Activated B cell treated with CpG ODN at 0.5 μM for 24 hours (primary cell): ENCODE data around the gene TRAP1. TPM values are rescaled to one million over a fixed set of nuclear protein-coding genes. Genes with fewer than 3 reads are reported as not detected.

Source experiments
- ATAC-seq: fragments of 200-7000 bp; cut with Tn5 transposase; one replicate; pipeline ENCODE4 v1.10.0; 2021; ENCODE audit warnings: low read depth, mild to moderate bottlenecking, moderate library complexity
- CTCF ChIA-PET: fragments of 350-600 bp; sonication (Branson Sonifier 250); formaldehyde crosslinking; loops from one replicate; lab custom pipeline; 2021; ENCODE audit warnings: antibody characterized with exemption; lab: Charles Lee
- POLR2A ChIA-PET: fragments of 350-600 bp; sonication (Branson Sonifier 250); formaldehyde crosslinking; loops from one replicate; lab custom pipeline; 2021; ENCODE audit warnings: antibody characterized with exemption; lab: Charles Lee
- DNase-seq: peaks from one replicate; pipeline ENCODE4 v3.0.0; 2022
- H3K27ac Mint-ChIP-seq: one replicate; pipeline ENCODE4 v1.8.0; 2020; ENCODE audit warnings: mixed read lengths
- H3K27me3 Mint-ChIP-seq: one replicate; pipeline ENCODE4 v1.8.0; 2021; ENCODE audit warnings: mixed read lengths
- H3K36me3 Mint-ChIP-seq: one replicate; pipeline ENCODE4 v1.8.0; 2021; ENCODE audit warnings: low read depth, mixed read lengths
- H3K4me1 Mint-ChIP-seq: one replicate; pipeline ENCODE4 v1.8.0; 2021; ENCODE audit warnings: mixed read lengths
- H3K4me3 Mint-ChIP-seq: one replicate; pipeline ENCODE4 v1.8.0; 2020; ENCODE audit warnings: mild to moderate bottlenecking, mixed read lengths
- H3K9me3 Mint-ChIP-seq: one replicate; pipeline ENCODE4 v1.8.0; 2020; ENCODE audit warnings: mixed read lengths
- CTCF ChIP-seq: fragments of 200-600 bp; IDR thresholded peaks from one replicate; pipeline ENCODE4 v1.8.0; 2022; ENCODE audit warnings: antibody characterized with exemption, mild to moderate bottlenecking
- intact Hi-C: fragments of 100-400 bp; cut with micrococcal nuclease; formaldehyde crosslinking; loops from one replicate; pipeline ENCODE4 v1.15.1; 2024
- total RNA-seq: library from RNA; stranded (reverse); gene quantifications from 2 replicates; pipeline ENCODE4 v1.2.3, GENCODE V29; 2022

TRAP1 gene
- total RNA-seq, 1 donor from 2014 or later: 82.2 TPM

DNA sequence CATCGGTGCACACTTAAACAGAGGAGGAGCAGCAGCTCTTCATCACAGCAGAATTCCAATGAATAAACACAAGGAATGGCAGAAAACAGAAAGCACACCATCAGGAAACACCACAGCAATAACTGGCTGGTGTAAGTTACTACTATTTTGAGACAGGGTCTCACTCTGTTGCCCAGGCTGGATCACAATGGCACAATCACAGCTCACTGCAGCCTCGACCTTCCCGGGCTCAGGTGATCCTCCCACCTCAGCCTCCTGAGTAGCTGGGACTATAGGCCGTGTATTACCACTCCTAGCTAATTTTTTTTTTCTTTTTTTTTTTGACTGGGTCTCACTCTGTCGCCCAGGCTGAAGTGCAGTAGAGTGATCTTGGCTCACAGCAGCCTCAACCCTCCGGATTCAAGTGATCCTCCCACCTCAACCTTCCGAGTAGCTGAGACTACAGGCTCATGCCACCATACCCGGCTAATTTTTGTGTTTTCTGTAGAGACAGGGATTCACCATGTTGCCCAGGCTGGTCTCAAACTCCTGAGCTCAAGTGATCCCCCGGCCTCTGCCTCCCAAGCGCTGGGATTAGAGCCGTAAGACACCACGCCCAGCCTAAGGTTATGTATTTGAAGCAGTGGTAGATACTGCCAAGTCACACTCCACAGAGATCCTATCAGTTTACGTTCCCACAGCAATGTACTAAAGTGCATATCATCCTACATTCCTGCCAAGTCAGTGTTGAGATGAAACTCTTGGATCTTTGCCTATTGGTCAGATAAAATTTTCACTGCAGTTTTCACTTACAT lies 20.7 kb downstream of the TRAP1 start:
- peaks cover 7% of the 10 kb centered on the region for H3K36me3 Mint-ChIP-seq
- CTCF ChIA-PET: no interaction called here
- peaks cover 8% of the 10 kb centered on the region for H3K4me1 Mint-ChIP-seq
- no peaks in the 10 kb centered on the region for H3K27me3 Mint-ChIP-seq
- no peak for DNase-seq
- intact Hi-C loops: no loop called here
- no peak overlapping the region for H3K27ac Mint-ChIP-seq
- POLR2A ChIA-PET: no interaction called here
- no peak overlapping the region for H3K4me3 Mint-ChIP-seq
- no peaks in the 10 kb centered on the region for H3K9me3 Mint-ChIP-seq
- TF ChIP-seq CTCF: no peak
- no peak for ATAC-seq

DNA sequence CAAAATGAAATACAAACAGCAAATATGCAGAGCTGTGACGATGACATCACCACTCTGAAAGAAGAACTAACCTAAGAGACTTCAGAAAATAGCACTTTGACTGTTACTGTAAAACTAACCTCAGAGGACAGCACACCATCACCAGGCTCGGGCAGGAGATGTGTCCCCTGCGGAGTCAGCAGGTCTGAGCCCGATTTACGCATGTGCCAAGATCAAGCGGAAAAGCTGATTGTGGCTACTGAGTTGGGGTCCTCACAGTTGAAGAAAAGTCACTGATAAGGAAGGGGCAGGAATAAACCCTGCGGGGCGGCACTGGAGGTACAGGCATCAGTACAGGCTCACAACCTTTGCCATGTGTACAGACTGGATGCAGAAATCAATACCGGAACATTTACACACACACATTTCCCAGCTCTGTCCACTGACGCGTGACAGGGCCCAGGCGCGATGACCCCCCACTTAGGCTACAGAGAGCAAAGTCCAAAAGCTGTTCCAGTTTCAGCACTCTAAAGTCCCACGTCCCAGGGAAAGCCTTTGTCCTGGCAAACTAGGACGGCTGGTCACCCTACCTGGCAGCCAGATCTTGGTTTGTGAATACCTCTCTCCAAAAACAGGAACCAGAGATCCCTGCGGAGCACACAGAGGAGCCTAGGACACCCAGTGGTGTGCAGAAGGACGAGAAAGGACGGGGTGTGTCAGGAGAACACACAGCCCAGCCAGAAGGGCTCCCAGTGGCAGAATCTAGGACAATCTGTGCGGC lies 21.5 kb downstream of the TRAP1 start:
- H3K27ac Mint-ChIP-seq: no peak overlapping the region
- no peak for DNase-seq
- H3K4me3 Mint-ChIP-seq: no peak overlapping the region
- intact Hi-C loops: no loop called here
- ChIA-PET CTCF (no interaction called here), POLR2A (interaction anchor here (0.6 to 0.7 kb wide), 2 partner anchors 102 to 1209 kb away, joined by 5 to 7 read pairs; no protein-coding TSS in a partner anchor)
- no peak for TF ChIP-seq CTCF
- H3K4me1 Mint-ChIP-seq: peaks cover 9% of the 10 kb centered on the region
- no peaks in the 10 kb centered on the region for H3K9me3 Mint-ChIP-seq
- H3K36me3 Mint-ChIP-seq: peaks cover 7% of the 10 kb centered on the region
- H3K27me3 Mint-ChIP-seq: no peaks in the 10 kb centered on the region
- ATAC-seq: no peak

- H3K27ac Mint-ChIP-seq: no peak overlapping the region
- no peaks in the 10 kb centered on the region for H3K9me3 Mint-ChIP-seq
- POLR2A ChIA-PET: no interaction called here
- H3K4me3 Mint-ChIP-seq: no peak overlapping the region
- intact Hi-C loops: no loop called here
- no peaks in the 10 kb centered on the region for H3K27me3 Mint-ChIP-seq
- ATAC-seq (no peak), DNase-seq (no peak)
- no peak for TF ChIP-seq CTCF
- peaks cover 15% of the 10 kb centered on the region for H3K4me1 Mint-ChIP-seq
- H3K36me3 Mint-ChIP-seq: peaks cover 11% of the 10 kb centered on the region
- CTCF ChIA-PET: no interaction called here
Observed at GRCh38 chr16:3694051-3694450, 23.3 kb downstream of the TRAP1 start.

DNA sequence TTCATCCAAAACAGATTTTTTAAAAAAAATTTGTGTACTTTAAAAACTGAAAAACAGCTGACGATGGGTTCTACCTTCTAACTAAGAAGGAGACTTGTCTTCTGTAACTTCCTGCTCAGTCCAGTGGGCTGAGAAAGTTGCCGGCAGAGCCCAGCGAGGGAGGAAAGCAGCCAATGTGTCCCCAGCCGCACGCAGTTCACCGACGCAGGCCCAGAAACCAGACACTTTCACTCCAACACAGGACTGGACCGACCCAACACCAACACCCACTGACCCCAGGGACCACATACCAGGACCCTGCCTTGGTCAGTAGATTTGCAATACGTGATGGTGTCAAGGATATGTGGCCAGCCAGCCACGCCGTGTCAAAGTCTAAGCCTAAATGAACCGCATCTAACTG lies 25.6 kb downstream of the TRAP1 start:
- intact Hi-C loops: no loop called here
- Mint-ChIP-seq H3K27ac (no peak overlapping the region), H3K4me1 (peaks cover 13% of the 10 kb centered on the region), H3K9me3 (no peaks in the 10 kb centered on the region), H3K27me3 (no peaks in the 10 kb centered on the region), H3K4me3 (no peak overlapping the region), H3K36me3 (peaks cover 33% of the 10 kb centered on the region)
- ChIA-PET POLR2A (interaction anchor here (1.1 kb wide), 1 partner anchor 185 kb away, joined by 3 read pairs; no protein-coding TSS in a partner anchor), CTCF (interaction anchor here (0.7 to 2.3 kb wide), 2 partner anchors 42 to 187 kb away, joined by 3 to 7 read pairs; no protein-coding TSS in a partner anchor)
- TF ChIP-seq CTCF: no peak
- DNase-seq: no peak
- ATAC-seq: no peak
